Right ventricle myocardium inferior (tissue), 1 donor: Measurements from ENCODE around the gene BUD31. TPM values are rescaled to one million over a fixed set of nuclear protein-coding genes. Genes with fewer than 3 reads are reported as not detected.

Experiments used
- ATAC-seq: fragments of 200-7000 bp; cut with Tn5 transposase; one replicate; pipeline ENCODE4 v1.9.1; 2020; ENCODE audit warnings: mild to moderate bottlenecking, moderate library complexity
- DNase-seq: peaks from one replicate; pipeline ENCODE4 v3.0.0; 2021; ENCODE audit errors: missing footprints
- intact Hi-C: fragments of 100-400 bp; cut with DNase I; formaldehyde crosslinking; loops from one replicate; pipeline ENCODE4 v1.11.0; 2022
- total RNA-seq: library from RNA; stranded (reverse); fragmentation: NEBNext Ultra II Directional; extraction: Animal tissue kit (Norgen Biotek cat#: 25700); gene quantifications from one replicate; pipeline ENCODE4 v1.2.1, GENCODE V29; 2021
- donor health status: DM: no; HTN: yes; CAD: no; lungs with severe emphysema.

BUD31 gene
- total RNA-seq, 1 donor from 2014 or later = 38.1 TPM

- intact Hi-C loops = no loop called here
- ATAC-seq (peak; percentile 65), DNase-seq (no peak)
These were observed 43.2 kb downstream of the BUD31 start for GRCh38 chr7:99451936-99452335.

- intact Hi-C loops = no loop called here
- DNase-seq (no peak), ATAC-seq (no peak)
These were observed 43.8 kb downstream of the BUD31 start for GRCh38 chr7:99452541-99452940.

GRCh38 chr7:99453105-99453504 is 44.3 kb downstream of the BUD31 start:
- ATAC-seq (peak; percentile 54), DNase-seq (no peak)
- intact Hi-C loops = no loop called here

- ATAC-seq (no peak), DNase-seq (no peak)
- intact Hi-C loops = no loop called here
These were observed 47.1 kb downstream of the BUD31 start for GRCh38 chr7:99455874-99456273.

DNA sequence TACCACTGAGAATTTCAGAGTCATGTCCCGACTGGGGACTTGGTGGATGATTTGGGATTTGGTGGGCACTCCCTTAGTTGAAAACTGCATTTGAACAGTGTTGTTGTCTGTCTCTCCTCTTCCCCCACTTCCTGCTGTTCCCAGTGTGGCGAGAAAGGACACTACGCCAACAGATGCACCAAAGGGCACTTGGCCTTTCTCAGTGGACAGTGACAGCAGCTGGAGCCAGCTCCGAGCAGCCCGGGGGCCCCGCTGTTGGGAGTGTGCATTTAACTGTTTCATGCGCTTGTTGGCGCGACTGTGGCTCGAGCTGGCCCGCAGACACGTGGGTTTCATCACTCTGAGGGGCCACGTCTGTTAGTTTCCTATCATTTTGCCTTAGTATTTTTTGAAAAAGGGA is 47.5 kb downstream of the BUD31 start:
- ATAC-seq (no peak), DNase-seq (no peak)
- intact Hi-C loops = no loop called here

GRCh38 chr7:99457050-99457649 is 48.4 kb downstream of the BUD31 start:
- intact Hi-C loops = no loop called here
- ATAC-seq (no peak), DNase-seq (no peak)

- DNase-seq = no peak
- intact Hi-C loops = no loop called here
- no peak for ATAC-seq
These were observed 49.1 kb downstream of the BUD31 start for GRCh38 chr7:99457650-99458493.

GRCh38 chr7:99459087-99459486 is 50.3 kb downstream of the BUD31 start:
- ATAC-seq (no peak), DNase-seq (no peak)
- intact Hi-C loops = no loop called here

DNA sequence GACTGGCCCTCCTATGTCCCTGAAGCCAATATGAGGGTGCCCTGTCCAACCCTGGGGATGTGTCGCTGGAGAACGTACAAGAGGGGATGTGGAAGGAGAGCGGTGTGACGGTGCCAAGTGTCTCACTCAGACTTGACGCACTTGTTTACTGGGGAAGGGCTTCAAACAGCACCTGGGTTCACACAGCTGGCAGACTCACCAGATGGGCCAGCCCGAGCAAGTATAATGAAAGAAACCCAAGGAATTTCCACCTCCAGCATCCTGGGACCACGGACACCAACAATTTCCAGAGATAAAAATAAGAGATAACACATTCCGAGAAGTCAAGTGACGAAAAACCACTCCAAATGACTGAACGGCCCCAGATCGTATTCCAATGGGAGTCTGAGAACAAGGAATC is 51.9 kb downstream of the BUD31 start:
- intact Hi-C loops = no loop called here
- ATAC-seq (no peak), DNase-seq (no peak)

DNA sequence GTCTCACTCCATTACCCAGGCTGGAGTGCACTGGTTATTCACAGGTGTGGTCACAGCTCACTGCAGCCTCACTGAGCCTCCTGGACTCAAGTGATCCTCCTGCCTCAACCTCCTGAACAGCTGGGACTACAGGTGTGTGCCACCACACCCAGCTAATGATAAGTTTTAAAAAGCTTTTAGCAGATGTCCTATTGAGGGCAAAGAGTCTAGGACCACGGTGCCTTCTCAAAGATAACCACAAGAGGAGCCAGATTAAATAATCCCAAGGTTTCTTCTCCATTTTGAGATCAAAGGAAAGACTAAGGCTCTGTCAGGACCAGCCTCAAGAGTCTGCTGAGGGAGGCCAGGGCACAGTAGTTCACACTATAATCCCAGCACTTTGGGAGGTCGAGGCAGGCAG is 52.5 kb downstream of the BUD31 start:
- ATAC-seq = no peak
- intact Hi-C loops = no loop called here
- DNase-seq = no peak

DNA sequence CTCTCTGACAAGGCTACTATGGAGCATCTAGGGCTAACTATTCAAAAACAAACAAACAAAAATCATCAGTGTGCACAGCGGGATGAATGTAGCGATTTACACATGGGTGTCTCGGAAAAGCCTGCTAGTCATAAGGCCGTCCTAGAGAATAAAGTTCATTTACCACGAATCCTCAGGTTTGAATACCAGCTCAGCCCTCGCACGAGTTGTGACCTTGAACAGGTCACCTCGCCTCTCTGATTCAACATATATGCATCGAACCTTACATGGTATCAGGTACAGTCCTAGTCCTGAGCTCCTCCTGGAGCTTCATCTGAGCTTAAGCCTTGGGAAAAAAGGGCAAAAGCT is 56.6 kb downstream of the BUD31 start:
- DNase-seq (no peak), ATAC-seq (peak; percentile 11)
- intact Hi-C loops = no loop called here

DNA sequence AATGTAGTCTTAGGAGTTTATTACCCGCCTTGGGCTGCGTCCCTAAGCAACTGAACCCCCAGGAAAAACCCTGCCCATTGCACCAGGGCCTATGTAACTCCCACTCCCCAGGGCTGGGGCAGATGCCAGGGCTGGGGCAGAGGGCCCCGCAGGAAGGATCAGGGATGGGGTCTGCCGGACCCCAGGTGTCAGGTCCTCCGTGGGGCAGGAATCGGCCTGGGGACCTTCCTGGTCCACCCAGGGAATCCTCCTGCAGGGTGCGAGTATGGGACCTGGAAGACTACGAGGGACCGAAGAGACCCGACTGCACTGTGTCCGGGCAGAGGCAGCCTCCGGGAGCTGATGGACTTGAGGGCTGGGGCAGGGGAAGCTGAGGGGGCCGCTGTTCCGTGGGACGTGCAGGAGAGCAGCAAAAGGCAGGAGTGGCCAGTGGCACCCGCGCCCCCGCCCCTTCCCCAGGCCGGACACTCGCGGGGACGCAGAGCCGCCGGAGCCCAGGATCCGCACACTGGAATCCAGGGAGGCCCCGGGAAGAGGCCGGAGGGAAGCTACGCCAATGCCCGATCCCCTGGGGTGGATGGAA is 59.7 kb downstream of the BUD31 start:
- intact Hi-C loops = no loop called here

More for the DNA sequence above, 59.7 kb downstream of the BUD31 start:
- DNase-seq (no peak), ATAC-seq (no peak)

Other genes with a start within 250 kb of the BUD31 start
- not detected for gene KPNA7, start 200.9 kb upstream of the BUD31 start, total RNA-seq
- gene MYH16, start 136.1 kb upstream of the BUD31 start, total RNA-seq = not detected
- 139 TPM for gene ARPC1A, start 83.1 kb upstream of the BUD31 start, total RNA-seq
- 51.1 TPM for gene ARPC1B, start 34.2 kb upstream of the BUD31 start, total RNA-seq
- 107 TPM for gene PDAP1, start 372 bp upstream of the BUD31 start, total RNA-seq
- 3.6 TPM for gene PTCD1, start 29.8 kb downstream of the BUD31 start, total RNA-seq
- gene CPSF4, start 30.0 kb downstream of the BUD31 start, total RNA-seq = 18.9 TPM
- gene ATP5MF, start 57.2 kb downstream of the BUD31 start, total RNA-seq = 961 TPM
- 2.9 TPM for gene ZNF789, start 63.9 kb downstream of the BUD31 start, total RNA-seq
- gene ZNF394, start 91.3 kb downstream of the BUD31 start, total RNA-seq = 17.6 TPM
- gene ZKSCAN5, start 95.7 kb downstream of the BUD31 start, total RNA-seq = 6.7 TPM
- gene FAM200A, start 143.1 kb downstream of the BUD31 start, total RNA-seq = 6.8 TPM
- 28.3 TPM for gene ZNF655, start 149.7 kb downstream of the BUD31 start, total RNA-seq
- gene TMEM225B, start 189.3 kb downstream of the BUD31 start, total RNA-seq = not detected
- 8.1 TPM for gene ZSCAN25, start 208.0 kb downstream of the BUD31 start, total RNA-seq